Measurements from ENCODE around the gene GPBP1L1.

GRCh38 chr1:45654540-45655280, 31.6 kb downstream of the GPBP1L1 start:
- no peak for TF ChIP-seq ZBTB33 (IDR thresholded peaks at IDR 0.05; ENCODE audit: borderline replicate concordance, low read depth)
- TF ChIP-seq CHD2 (IDR thresholded peaks at IDR 0.05; ENCODE audit: low read length, partially characterized antibody): no peak
- TF ChIP-seq, protein P1, sequence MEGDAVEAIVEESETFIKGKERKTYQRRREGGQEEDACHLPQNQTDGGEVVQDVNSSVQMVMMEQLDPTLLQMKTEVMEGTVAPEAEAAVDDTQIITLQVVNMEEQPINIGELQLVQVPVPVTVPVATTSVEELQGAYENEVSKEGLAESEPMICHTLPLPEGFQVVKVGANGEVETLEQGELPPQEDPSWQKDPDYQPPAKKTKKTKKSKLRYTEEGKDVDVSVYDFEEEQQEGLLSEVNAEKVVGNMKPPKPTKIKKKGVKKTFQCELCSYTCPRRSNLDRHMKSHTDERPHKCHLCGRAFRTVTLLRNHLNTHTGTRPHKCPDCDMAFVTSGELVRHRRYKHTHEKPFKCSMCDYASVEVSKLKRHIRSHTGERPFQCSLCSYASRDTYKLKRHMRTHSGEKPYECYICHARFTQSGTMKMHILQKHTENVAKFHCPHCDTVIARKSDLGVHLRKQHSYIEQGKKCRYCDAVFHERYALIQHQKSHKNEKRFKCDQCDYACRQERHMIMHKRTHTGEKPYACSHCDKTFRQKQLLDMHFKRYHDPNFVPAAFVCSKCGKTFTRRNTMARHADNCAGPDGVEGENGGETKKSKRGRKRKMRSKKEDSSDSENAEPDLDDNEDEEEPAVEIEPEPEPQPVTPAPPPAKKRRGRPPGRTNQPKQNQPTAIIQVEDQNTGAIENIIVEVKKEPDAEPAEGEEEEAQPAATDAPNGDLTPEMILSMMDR (IDR thresholded peaks at IDR 0.05): no peak
- TF ChIP-seq YY1 (IDR thresholded peaks at IDR 0.05; ENCODE audit: low read depth): no peak
- TF ChIP-seq, protein P2, sequence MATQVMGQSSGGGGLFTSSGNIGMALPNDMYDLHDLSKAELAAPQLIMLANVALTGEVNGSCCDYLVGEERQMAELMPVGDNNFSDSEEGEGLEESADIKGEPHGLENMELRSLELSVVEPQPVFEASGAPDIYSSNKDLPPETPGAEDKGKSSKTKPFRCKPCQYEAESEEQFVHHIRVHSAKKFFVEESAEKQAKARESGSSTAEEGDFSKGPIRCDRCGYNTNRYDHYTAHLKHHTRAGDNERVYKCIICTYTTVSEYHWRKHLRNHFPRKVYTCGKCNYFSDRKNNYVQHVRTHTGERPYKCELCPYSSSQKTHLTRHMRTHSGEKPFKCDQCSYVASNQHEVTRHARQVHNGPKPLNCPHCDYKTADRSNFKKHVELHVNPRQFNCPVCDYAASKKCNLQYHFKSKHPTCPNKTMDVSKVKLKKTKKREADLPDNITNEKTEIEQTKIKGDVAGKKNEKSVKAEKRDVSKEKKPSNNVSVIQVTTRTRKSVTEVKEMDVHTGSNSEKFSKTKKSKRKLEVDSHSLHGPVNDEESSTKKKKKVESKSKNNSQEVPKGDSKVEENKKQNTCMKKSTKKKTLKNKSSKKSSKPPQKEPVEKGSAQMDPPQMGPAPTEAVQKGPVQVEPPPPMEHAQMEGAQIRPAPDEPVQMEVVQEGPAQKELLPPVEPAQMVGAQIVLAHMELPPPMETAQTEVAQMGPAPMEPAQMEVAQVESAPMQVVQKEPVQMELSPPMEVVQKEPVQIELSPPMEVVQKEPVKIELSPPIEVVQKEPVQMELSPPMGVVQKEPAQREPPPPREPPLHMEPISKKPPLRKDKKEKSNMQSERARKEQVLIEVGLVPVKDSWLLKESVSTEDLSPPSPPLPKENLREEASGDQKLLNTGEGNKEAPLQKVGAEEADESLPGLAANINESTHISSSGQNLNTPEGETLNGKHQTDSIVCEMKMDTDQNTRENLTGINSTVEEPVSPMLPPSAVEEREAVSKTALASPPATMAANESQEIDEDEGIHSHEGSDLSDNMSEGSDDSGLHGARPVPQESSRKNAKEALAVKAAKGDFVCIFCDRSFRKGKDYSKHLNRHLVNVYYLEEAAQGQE (IDR thresholded peaks at IDR 0.05; ENCODE audit: low read depth, low read length): no peak
- no peak for TF ChIP-seq RAD21 (IDR thresholded peaks at IDR 0.05; ENCODE audit: low read length)
- no peak for TF ChIP-seq POLR2AphosphoS5 (IDR thresholded peaks at IDR 0.05; ENCODE audit: low read depth, low read length)
- no peak for TF ChIP-seq SIN3A (IDR thresholded peaks at IDR 0.05; ENCODE audit: borderline replicate concordance, low read depth, low read length)
- no peak for TF ChIP-seq SMC3 (IDR thresholded peaks at IDR 0.05; ENCODE audit: low read depth, low read length)
- TF ChIP-seq EP300 (IDR thresholded peaks at IDR 0.05; ENCODE audit: borderline replicate concordance in 1 of 2, low read depth in 1 of 2, low read length in 1 of 2): no peak
- no peak for TF ChIP-seq RFX5 (IDR thresholded peaks at IDR 0.05; ENCODE audit: low read length)
